GM19025 (cell line): Measurements from ENCODE around the gene STAC3.

ENCODE experiments used
- ATAC-seq: cut with Tn5 transposase; IDR thresholded peaks from one replicate; pipeline ENCODE4 v1.9.1; 2021; ENCODE audit warnings: mild to moderate bottlenecking, low read depth, moderate library complexity; ENCODE audit not compliant: unreplicated experiment

The STAC3 gene

GRCh38 chr12:57213058-57213715 lies 37.8 kb downstream of the STAC3 start:
- no peak for ATAC-seq

- ATAC-seq = no peak
Measured at GRCh38 chr12:57212701-57213057, 38.3 kb downstream of the STAC3 start.

- no peak for ATAC-seq
Measured at GRCh38 chr12:57211791-57212700, 38.9 kb downstream of the STAC3 start.

GRCh38 chr12:57210926-57211692 lies 39.9 kb downstream of the STAC3 start:
- no peak for ATAC-seq

- no peak for ATAC-seq
Measured at GRCh38 chr12:57210461-57210860, 40.5 kb downstream of the STAC3 start.

- ATAC-seq = no peak
Measured at GRCh38 chr12:57209916-57210315, 41.1 kb downstream of the STAC3 start.

- ATAC-seq = no peak
Measured at GRCh38 chr12:57208631-57209282, 42.2 kb downstream of the STAC3 start.

- ATAC-seq = no peak
Measured at GRCh38 chr12:57207731-57208630, 43.0 kb downstream of the STAC3 start.

- no peak for ATAC-seq
Measured at GRCh38 chr12:57205931-57206330, 45.1 kb downstream of the STAC3 start.

- ATAC-seq = no peak
Measured at GRCh38 chr12:57205186-57205585, 45.8 kb downstream of the STAC3 start.

- ATAC-seq = no peak
Measured at GRCh38 chr12:57204454-57204853, 46.5 kb downstream of the STAC3 start.

- no peak for ATAC-seq
Measured at GRCh38 chr12:57203791-57204190, 47.2 kb downstream of the STAC3 start.

- ATAC-seq = no peak
Measured at GRCh38 chr12:57203201-57203600, 47.8 kb downstream of the STAC3 start.

- no peak for ATAC-seq
Measured at GRCh38 chr12:57202321-57202720, 48.7 kb downstream of the STAC3 start.

- no peak for ATAC-seq
Measured at GRCh38 chr12:57201631-57202030, 49.4 kb downstream of the STAC3 start.

GRCh38 chr12:57201219-57201618 lies 49.8 kb downstream of the STAC3 start:
- ATAC-seq = no peak

- ATAC-seq = no peak
Measured at GRCh38 chr12:57200497-57200896, 50.5 kb downstream of the STAC3 start.

- no peak for ATAC-seq
Measured at GRCh38 chr12:57199191-57199590, 51.8 kb downstream of the STAC3 start.

GRCh38 chr12:57198329-57198728 lies 52.7 kb downstream of the STAC3 start:
- ATAC-seq = no peak

GRCh38 chr12:57196956-57197355 lies 54.0 kb downstream of the STAC3 start:
- no peak for ATAC-seq
